Inflammatory macrophage treated with lipopolysaccharide for 4 hours (primary cell): ENCODE measurements around the gene CHST14.
A peak's percentile ranks its signal among the peaks of the same experiment; 100 is the strongest.
"Not testable (repeated sequence)": the region's sequence is repeated elsewhere in the genome, so short reads cannot be mapped to it uniquely, and the experiment has no call there.

Experiments
- DNase-seq: peaks from one replicate; pipeline ENCODE4 v3.0.0-alpha.2; 2020

CHST14 gene

DNA sequence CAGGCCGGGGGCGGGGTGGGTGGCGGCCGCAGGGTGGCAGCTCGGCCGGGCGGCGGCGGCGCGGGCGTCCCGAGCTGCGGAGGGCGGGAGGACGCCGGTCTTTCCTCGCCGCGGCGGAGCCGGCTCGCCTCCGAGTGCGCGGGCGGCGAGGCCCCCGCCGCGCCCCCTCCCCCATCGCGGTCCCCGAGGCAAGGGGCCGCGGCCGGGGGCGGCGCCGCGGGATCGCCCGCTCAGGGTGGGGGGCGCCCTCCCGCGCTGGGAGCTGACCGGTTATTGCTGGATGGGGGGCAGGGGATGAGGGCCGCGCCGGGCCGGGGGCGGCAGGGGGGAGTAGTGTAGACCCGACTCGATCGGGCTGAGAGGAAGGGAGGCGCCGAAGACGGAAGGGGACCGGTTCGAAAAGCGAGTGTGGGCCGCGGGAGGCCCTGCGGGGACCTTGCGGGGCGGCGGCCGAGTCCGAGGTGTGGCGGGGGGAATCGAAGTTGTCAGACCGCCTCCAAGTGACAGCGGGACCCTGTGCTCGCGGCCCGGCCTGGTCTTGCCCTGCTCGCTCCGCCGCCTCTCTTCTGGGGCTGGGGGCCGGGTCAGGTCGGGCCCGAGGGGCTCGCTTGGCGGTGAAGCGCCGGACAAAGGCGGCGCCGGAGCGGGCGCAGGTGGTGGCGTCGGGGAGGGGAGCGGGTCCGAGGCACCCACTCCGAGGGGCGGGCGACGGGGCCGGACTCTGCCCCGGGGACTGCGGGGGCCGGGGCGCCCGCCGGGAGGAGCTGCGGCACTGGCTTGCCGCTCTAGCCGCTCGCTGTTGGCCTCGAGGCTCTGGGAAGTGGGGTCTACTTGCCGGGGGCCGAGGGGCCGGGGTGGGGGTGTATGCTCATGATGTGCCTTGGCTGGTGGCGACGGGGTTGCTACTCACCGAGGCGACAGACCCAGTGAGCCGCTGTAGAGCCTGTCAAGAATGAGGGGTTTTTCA is 28.9 kb upstream of the CHST14 start:
- no peak for DNase-seq

DNA sequence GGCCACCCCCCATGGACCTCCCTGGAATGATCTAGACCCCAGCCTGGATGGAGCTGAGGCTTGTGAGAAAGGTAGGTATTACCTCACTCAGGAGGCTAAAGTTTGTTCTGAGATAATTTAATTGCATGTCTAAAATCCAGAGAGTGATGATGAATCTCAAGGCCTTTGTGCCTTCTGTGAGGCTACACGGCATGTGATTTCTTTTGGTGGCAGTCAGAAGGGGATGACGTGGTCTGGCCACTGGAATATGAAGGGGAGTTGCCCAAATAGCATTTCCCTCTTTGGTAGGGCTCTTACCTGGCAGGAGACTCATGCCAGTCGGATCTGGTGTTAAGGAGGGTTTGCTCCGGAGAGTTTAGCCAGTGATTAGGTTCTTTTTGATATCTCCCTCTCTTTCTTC is 27.5 kb upstream of the CHST14 start:
- no peak for DNase-seq

DNA sequence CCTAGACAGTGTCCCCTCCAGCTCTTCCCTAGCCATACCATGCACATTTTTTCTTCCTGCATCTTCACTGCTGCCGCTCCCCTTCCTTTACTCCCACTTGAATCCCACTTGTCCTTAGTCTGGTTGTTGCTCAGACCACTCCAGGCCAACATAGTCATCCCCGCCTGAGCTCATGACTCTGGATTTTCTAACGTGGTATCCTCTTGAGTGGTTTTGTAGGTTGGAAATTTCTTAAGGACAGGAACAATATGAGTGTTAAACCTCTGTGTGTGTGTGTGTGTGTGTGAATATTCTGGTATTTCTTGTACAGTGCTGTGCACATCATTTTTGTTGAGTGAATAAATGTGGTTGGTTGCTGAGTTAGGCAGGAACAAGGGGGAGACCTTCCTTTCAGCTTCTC is 26.9 kb upstream of the CHST14 start:
- no peak for DNase-seq

DNA sequence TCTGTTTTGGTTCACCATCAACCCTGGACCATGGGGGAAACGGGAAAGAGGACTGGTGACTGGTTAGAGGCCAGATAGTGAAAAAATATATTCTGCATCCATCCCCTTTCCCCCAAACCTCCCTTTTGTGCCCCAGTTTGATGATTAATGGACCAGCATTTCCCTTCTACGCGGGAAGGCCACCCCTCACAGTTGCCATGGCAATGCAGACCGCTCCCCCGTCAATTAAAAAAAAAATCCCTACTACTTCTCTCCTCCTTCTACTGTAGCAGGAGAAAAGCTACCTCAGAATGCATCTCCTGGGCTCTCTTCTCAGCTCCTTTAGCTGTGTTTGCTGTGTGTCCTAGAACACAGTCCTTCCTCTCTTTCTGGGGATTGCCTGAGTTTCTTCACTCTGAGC is 26.0 kb upstream of the CHST14 start:
- no peak for DNase-seq

DNA sequence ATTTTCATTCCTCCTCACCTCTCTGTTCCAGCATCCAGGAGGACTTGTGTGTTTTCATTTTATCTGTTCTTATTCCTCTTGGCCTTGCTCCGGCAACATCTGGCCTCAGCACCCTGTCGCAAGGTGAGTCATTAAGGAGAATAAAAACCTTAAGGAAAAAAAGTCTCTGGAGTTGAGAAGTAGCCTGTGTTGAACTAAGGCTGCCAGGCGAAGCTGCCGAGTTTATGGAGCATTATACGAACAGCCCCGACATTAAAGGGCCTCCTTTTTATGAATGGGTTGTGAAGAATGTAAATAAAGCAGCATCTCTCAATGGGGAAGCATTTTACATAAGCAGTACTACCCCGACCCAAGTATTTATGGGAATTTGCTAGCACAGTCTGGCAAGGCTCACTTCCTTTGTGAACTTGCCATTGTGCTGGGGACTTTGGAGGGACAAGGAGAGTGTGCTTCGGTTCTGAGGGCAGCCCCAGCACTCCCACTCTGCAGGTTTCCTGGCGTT is 25.3 kb upstream of the CHST14 start:
- DNase-seq: no peak

DNA sequence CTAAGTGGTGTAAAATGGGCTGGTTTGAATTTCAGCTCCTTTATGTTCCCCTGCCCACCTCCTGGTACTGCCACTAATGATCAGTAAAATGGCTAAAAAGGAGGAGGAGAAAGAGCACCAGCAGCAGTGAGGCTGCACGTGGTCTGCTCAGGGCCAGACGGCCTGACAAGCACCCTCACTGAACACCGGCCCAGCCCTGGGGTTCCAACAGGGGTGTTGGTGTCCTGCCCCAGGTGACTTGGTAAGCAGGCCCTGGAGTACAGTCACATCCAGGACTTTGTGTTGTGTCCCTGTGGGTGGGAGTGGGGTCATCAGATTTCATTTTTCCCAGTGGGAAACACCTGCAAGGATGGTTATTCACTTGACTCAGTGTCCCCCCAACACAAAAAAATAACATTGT is 24.6 kb upstream of the CHST14 start:
- no peak for DNase-seq

DNA sequence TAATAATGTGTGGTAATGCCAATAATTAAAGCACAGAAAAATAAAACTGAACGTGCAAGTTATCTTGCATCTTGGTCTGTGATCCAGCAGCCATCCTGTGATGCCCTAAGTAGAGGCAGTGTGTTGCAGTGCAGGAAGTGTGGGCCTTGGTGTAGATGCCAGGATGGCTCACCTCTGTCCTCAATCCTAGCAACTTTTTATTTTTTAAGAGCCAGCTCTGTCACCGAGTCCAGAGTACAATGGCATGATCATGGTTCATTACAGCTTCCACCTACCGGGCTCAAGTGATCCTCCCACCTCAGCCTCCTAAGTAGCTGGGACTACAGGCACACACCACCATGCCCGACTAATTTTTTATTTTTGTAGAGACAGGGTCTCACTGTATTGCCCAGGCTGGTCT is 22.4 kb upstream of the CHST14 start:
- no peak for DNase-seq

DNA sequence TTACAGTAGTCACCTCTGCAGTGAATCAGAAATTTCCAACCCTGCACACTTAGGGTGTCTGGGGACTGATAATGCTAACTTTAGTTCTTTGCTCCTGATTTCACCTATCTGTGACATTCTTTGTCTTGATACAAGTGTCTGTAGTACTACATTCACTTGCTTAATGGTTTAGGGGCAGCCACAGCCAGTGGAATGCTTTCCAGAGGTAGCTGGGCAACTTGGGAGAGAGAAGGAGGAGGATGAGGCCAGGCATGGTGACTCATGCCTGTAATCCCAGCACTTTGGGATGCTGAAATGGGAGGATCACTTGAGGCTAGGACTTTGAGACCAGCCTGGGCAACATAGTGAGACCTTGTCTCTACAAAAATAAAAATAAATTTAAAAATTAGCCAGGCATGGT is 21.5 kb upstream of the CHST14 start:
- no peak for DNase-seq

DNA sequence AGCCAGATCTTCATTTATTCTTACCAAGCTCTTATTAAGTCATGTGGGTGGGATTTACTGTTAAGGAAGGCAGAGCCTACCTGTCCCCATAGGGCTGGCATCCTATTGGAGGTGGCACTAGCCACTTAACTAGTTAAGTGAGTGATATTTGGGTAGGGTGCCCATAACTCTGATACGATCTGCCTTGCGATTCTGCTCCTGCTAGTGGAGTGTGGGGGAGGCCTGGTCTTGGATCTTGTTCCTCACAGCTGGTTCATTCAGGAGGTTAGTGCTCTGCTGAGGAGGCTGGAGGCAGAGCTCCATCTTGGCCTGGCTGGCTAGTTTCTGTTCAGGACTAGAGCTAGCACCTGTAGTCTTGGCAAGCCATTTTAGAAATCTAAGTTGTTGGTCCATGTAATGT is 20.7 kb upstream of the CHST14 start:
- no peak for DNase-seq

DNA sequence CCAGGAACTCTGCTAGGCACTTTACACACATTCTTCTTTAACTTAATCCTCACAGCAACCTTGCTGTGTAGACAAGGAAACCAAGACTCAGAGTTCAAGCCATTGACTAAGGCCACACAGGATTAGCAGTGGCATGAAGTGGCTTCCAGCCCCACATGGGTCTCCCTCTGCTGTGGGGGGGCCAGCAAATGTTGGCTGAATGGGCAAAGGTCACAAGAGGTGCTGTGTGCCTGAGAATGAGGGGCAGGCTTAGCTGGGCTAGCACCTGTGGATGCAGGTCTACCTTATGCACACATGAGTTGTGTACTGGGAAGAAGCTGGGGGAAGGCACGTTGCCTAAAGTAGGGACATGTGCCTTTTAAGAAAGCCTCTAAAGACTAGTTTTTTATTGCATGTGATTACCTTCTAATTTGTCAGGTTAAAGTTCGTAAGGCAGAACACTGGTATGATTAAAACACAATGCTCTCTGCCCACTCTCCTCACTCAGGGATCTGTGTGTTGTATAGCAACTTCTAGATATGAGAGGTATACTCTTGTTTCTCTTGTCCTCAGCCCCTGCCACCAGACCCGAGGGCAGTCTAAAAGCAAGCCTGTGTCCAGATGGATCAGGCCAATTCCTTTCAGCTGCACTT is 19.1 kb upstream of the CHST14 start:
- no peak for DNase-seq

DNA sequence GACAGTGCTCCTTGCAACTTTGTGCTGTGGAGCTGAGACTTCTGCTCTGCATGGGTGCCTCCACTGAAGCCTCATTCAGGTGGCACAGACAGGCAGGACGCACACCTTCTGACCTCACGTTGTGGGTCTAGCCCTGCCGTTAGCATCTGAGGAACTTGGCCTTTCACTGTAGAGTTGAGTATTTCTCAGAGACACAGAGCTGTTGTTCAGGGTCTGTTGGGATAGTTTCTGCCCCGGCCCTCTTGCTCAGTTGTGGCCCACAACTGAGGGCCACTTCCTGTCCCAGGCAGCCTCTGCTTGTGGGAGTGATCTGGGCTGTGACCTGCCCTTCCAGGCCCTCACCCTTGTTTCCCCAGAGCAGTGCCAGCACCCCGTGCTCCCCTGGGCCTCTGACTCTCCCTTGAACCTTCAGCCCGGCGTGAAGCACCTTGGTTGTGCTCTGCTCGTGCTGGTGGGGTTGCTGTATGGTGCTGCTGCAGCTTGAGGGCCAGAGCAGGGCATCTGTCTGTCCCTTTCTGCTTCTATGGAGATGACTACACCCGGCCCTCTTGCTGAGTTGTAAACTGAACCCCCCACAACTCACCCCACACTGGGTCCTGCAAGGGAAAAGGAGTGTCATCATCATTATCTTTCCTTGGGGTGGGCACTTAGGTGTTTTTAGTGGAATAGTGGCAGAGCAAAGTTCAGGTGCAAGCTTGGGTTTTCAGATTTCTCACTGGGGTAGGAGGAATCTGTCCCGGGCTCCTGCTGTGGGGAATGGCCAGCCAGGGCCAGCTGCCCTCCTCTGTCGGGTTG is 18.3 kb upstream of the CHST14 start:
- no peak for DNase-seq

DNA sequence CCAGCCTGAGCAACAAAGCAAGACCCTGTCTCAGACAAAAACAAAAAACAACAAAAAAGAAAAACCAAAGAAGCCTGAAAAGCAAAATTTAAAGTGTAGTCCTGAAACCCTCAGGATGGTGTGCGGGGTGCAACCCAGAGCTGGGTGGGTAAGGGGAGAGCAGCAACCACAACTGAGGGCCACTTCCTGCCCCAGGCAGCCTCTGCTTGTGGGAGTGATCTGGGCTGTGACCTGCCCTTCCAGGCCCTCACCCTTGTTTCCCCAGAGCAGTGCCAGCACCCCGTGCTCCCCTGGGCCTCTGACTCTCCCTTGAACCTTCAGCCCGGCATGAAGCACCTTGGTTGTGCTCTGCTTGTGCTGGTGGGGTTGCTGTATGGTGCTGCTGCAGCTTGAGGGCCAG is 16.8 kb upstream of the CHST14 start:
- DNase-seq: not testable (repeated sequence)

DNA sequence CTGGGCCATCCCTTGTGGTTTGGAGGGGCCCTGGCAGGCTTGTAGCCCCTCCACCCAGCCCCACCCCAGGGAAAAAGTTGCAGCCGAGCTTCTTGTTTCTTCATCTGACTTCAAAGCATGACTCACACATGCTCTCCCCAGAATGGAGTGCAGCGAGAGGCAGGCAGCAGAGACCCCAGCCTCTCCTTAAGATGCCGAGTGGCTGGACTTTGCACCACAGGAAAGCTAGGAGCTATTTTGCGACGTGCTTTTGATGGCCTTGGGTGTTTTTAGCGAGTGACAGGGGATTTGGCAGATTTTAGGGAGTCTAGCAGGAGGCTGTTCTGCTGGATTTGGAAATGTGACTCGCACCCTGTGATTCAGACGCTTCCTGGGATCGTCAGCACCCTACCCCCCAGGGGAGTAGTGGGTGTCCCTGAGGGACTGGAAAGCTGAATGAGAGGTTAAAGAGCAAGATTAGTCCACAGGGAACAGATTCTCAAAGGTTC is 15.8 kb upstream of the CHST14 start:
- DNase-seq: peak; percentile 25

DNA sequence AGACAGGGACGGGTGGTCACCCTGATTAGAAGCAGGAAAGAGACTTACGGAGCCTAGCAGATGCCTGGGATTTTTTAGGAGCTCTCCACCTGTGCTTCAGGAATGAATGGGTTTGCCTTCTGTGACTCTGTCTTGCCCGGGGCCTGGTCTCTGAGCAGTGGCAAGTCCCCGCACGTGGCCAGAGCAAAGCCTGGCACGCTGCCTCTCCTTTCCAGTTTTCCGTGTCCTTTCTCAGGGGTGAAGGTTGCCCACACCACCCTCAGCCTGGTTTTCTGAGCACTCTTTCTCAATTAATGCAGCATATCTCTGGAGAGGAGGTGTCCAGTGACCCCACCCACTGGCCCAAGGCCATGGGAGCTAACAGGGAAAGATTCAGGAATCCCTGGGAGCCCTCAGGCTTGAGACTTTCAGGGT is 14.5 kb upstream of the CHST14 start:
- DNase-seq: no peak

DNA sequence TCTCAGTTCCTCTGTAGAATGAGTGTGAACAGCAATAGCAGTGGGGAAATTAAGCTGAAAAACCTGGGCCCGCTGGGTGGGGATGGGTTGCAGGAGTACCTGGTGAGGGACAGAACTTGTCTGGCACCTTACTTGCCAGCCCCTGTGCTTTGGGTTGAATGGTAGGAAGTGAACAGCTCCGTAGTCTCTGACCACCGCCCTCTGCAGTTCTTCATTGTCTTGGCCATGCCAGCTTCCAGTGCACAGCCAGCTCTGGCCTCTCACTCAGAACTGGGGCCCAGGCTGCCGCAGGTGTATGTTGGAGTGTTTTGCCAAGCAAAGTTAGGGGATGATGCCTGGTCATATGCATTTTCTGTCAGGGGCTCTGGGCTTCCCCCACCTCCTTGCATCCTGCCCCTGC is 14.0 kb upstream of the CHST14 start:
- DNase-seq: no peak

DNA sequence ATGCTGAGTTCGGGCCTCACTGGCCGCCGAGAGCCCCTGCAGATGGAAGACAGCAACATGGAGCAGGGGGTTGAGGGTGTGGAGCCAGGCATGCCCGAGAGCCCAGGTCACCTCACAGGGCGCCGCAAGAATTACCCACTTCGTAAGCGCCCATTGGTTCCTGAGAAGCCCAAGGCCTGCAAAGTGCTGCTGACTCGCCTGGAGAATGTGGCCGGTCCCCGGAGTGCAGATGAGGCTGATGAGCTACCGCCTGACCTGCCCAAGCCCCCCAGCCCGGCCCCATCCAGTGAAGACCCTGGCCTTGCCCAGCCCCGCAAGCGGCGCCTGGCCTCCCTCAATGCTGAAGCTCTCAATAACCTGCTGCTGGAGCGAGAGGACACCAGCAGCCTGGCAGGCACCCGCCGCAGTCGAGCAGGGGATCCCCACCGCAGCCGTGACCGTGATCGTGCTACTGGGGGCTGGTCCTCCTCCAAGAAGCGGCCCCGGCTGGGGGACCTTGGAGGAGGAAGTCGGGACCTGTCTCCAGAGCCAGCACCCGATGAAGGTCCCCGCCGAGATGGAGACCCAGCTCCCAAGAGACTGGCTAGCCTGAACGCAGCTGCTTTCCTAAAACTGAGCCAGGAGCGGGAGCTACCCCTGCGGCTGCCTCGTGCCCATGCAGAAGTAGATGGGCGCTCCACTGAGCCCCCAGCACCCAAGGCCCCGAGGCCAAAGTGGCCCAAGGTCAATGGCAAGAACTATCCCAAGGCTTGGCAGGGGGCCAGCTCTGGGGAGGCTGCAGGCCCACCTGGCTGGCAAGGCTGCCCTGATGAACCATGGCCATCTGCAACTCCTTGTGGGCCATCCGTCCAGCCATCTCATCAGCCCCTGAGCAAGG is 12.1 kb upstream of the CHST14 start:
- DNase-seq: no peak

DNA sequence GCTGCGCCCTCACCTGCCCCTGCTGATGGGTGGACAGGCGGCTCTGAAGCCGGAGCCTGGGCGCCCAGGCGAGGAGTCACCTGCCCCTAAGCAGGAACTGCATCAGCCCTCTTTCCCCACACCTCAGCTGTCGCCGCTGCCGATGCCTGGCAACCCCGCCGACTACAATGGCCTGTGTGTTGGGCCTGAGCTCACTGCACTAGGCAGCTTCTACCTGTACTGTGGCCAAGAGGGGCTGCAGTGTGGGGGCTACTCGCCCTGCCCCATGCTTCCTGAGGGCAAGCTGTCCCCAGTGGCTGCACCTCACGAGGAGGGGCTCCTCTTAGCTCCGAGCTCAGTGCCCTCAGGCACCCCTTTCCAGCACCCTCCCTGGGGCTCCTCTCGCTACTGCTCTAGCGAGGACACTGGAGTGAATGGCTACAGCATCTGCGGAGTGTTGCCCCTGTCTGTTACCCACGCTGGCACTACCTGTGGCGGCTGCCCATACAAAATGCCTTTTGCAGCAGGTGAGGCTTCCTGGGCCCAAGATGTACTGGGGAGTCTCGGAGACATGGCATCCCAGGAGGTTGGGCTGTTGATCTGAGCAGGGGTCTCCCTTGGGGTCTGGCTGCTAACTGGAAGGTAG is 11.3 kb upstream of the CHST14 start:
- DNase-seq: no peak

DNA sequence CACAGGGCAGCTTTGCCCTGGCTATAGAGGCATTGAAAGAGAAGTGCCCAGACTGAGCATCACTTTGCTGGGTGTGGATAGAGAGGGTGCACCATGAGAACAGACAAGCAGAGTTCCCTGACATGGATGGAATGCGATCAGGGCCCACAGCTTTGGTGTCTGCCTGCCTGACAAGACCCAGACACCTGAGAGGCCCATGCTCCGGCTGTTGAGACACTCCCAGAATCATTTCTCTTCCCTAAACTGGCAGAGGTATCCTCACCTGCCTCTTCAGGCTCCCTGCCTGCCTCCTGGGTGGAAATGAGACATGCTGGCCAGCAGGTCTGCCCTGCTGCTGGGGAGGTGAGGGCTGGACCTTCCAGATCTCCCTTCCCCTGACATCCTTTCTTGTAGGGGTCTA is 10.4 kb upstream of the CHST14 start:
- no peak for DNase-seq

DNA sequence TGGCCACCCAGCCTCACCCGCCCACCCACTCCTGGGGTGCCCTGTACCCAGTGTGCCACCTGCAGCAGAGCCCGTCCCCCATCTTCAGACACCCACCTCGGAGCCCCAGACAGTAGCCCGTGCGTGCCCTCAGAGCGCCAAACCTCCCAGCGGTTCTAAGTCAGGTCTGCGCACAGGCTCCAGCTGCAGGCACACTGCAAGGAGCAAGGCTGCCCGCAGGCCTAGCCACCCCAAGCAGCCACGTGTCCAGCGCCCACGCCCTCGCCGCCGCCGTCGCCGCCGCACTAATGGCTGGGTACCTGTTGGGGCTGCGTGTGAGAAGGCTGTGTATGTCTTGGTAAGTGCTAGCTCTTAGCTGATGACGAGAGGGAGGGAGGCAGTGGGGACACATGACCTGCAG is 8.8 kb upstream of the CHST14 start:
- no peak for DNase-seq

DNA sequence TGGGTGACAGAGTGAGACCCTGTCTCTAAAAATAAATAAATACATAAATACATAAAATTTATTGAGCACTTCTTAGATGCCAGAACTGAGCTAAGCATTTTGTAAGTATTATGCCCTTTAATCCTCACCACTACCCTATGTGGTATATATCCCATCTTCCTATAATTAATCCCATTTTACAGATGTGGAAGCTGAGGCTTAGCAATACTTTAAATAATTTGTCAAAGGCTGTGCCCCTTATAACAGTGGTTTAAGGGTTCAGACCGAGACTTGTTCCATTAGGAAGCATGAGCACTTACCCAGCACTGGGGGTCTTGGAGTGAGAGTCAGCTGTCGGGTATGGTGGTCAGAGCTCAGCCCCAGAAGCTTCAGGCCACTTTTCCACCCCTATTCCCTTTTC is 7.5 kb upstream of the CHST14 start:
- DNase-seq: no peak

DNA sequence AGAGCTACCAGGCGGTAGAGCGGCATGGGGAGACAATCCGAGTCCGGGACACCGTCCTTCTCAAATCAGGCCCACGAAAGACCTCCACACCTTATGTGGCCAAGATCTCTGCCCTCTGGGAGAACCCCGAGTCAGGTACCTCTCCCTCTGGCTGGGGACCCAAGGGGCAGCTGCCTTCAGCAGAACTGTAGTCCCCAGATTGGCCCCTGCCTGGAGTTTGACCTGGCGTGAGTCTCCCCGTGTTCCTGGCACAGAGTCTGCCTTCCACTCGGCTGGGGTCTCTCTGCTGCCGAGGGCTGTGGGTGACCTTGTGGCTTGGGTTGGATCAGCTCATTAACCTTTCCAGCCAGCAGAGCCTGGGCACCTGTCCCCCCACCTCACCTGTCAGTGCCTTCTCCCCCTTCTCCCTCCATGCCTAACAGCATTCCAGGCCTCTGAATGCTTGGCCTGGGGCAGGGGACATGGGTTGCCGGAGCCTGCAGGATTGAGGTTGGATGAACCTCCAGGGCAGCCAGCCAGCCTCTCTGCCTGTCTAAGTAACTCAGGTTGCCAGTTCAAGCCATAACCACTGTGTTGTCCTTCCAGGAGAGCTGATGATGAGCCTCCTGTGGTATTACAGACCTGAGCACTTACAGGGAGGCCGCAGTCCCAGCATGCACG is 6.8 kb upstream of the CHST14 start:
- no peak for DNase-seq
